Right forelimb (tissue), 1 donor: Measurements from ENCODE around the gene KCNE4.
"Not testable (repeated sequence)": the region's sequence is repeated elsewhere in the genome, so short reads cannot be mapped to it uniquely, and the experiment has no call there.

Source experiments
- DNase-seq: peaks from one replicate; pipeline ENCODE4 v3.0.0-alpha.2; 2018

Gene KCNE4

DNA sequence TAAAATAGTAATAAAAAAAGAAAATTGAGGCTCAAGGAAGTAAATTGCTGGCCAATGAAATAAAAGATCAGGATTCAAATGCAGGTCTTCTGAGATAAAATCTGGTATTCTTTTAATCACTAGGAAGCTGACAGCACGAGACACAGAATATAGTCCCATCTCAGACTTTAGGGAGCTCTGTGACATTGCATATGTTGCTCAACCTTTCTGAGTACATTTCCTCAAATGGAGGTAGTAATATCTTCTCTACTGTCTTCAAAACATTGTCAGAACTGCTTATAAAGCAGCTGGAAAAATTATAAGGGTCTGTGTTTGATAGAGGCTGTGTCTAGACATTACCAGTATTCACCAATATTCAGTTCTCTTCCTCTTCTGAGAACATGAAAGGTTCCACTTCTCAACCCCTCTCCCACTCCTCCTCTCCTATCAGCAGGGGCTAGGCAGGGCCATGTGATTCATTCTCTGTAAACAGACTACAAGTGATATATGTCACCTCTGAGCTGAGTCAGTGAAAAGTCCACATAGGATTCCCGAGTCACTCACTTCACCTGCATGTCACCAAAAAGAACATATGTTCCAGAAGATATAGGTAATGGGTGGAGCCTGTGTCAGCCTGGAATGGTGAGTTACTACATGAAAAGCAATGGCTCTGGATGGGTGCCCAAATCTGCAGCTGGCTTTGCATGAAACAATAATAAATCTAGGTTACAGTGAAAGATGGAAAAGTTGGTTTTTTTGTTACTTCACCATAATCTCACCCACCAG, 7.1 kb downstream of the KCNE4 start:
- no peak for DNase-seq

DNA sequence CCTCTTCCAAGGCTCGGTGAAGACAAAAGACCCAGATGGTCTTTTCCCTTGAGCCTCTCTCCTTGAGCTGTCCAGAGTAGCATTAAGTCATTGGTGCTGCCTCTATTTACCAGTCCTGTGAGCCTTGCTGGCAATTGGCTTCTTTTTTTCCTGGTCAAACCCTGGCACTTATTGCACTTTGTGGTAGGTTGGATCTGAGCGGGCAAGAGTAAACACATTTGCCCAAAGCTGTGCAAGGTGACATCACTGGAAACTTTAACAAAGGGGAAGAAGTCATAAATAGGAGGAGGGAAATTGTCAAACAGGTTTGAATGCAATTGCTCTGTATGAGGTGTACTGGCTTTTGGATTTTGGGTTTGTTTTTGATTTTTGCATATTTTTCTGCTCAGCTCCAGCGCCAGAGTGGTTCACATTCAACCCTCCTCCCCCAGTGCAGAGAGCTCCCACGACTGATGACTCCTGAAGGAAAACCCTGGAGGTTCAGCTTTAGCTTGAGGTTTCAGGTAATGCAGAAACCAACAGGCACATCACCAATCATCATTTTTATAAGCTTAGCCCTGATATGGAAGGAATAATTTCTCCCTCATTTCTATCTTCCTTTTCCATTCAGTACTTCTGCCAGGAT, 8.3 kb downstream of the KCNE4 start:
- no peak for DNase-seq

DNA sequence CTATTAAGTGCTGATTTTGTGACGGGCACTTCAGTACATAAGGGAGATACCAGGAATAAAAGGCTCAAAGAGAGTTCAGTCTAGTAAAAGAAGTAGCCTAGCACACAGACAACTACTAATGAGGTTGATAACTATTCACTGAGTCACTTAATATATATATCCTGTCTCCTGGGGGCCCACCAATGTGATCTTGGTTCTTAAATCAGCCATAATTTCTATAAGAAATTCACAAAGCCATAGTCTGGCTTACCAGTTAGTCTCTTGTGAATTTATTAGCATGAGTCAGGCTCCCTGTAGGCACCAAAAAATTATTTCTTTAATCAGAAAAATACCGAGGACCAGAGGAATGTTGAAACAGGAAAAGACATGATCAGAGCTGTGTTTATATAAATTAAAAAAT, 10.4 kb downstream of the KCNE4 start:
- no peak for DNase-seq

DNA sequence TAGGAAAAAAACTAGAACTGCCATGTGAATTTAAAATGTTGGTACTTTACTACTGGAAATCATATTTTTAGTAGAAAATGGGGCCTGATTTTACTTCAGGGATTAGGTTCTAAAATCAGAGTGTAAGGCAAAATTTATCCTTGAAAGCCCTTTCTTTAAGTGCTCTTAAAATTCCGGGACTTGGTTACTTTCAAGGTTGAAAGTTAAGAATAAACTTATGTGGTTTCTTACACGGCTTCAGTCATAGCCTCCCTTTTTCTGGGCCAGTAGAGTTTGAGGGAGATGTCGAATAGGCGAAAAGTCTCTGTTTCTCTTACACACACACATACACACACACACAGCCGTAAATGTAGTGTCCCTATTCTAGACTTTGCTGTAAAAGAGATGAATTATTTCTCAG, 13.1 kb downstream of the KCNE4 start:
- no peak for DNase-seq

DNA sequence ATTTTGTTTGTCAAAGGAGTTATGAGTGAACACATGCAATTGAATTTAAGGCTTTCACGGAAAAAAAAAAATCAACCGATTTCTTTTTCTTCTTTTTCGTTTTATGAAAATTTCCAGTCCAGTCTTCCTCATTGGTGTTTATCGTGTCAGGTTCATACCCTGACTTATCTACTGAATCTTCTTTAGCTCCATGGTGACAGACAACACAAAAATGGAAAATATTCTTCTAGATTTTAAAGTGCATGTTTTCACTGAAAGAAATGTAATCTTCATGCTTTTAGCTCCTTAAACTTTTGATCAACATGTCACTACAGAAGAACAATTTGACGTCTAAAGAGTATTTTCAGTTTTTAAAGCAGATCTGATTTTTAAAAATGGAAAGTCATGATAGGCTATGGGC, 14.7 kb downstream of the KCNE4 start:
- DNase-seq = no peak

DNA sequence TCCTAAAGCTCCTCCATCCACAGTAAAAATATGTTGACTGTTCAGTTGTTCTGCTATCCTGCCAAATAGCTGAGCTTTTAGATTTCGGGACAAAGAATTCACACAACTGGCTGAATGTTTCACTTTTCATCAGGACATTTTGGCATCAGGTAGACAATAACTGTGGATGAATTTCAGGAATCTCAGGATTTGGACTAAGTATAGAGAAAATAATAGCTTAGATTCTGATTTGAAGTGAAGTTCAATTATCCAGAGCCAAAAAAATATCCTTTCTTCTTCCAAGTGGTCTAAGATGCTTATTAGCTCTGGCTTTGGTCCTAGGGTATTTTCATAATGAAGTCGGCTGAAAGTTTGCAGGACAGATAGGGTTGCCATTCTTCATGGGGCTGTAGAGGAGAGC, 16.1 kb downstream of the KCNE4 start:
- no peak for DNase-seq

DNA sequence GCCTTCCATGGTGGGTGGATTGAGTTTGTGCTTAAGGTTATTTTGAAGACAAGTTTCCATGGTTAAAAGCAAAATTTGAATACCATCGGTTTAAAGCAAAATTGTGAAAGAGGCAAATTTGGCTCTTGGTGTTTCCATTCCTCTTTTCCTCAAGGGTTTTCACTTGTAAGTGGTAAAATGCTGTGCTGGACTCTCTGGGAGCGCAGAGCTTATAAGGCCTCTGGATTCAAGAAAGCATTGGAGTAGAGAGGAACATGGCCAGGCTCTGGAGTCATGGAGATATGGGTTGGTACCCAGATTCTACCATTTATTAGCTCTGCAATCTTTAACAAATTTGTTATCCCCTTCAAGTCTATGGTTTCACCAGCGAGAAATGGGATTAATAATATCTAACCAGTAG, 17.5 kb downstream of the KCNE4 start:
- no peak for DNase-seq

DNA sequence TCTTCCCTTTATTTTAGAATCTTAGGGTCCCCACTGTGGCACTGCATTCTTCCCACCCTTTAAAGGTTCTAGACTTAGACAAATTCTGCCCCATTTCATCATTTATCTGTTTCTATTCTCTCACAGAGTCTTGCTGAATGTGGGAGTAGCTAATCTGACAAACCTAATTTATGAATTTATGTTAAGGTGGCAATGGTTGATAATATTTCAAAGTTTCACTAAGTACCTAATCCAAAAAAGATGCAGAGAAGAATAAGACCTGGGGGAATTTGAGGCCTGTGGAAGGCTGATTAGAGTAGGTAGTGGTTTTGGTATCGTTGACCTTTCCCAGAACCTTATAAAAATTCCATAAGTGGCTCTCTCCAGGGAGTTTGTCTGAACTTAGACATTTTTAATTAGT, 18.0 kb downstream of the KCNE4 start:
- DNase-seq = no peak

DNA sequence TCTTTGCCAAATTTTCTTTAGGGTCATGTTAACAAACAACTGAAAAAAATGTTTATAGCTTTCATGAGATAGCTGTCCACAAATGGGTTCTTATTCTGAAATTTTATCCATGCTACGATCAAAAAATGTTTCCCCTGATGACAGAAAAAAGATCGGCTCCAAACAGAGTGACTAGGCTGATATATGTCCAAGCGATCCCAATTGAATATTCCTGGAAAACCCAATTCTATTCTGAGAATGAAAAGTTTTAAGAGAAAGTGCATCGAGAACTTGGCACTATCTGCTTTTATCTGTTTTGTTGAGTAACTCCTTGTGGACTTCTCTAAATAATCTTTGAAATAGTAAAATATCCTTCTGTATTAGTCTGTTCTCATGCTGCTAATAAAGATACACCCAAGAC, 19.1 kb downstream of the KCNE4 start:
- no peak for DNase-seq

DNA sequence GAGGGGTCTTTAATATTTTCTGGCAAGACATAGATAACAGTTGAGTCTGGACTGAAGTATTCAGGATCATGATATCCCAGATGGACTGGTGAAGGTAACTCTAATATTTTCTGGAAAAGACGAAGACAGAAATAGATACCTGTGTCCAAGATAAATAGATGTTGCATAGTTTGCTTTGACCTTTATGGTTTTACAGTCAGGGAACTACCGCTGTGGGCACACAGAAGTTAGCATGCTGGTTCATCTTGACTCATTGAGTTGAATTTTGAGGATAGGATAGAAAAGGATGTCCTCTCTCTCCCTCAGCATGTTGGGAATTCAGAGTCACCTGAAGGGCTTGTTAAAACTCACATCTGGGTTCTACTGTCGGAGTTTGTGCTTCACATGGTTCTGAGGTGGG, 20.8 kb downstream of the KCNE4 start:
- DNase-seq = no peak

DNA sequence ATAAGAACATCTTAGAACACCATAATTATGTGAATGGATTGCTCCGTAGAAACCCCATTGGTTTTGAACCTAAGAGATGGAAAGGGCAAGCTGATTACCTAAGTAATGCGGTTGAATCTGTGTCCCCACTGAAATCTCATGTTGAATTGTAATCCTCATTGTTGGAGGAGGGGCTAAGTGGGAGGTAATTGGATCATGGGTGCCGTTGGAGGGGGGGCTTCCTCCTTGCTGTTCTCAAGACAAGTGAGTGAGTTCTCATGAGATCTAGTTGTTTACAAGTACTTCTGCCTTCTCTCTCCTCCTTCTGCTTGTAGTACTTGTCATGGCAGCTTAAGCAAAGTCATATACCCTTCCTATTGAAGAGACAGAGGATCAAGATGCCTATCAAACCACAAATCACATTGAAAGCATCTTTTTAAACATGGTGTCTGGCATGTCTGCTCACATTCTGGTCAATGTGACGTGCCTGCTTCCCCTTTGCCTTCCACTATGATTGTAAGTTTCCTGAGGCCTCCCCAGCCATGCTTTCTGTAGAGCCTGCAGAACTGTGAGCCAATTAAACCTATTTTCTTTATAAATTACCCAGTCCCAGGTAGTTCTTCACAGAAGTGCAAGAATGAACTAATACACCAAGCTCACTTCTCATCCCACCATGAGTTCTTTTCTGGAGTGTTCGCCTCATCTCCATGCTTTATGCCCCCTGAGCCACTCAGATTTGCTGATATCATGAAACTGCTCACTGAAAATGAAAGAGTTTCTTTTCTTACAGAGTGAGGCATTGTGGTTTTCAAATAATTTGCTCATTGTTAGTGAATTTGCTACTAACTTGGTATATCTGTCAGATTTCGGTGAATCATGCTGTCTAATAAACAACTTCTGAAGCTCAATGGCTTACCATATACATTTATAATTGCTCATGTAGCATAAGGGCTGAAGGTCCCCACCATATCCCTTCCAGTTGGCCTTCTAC, 23.6 kb downstream of the KCNE4 start:
- no peak for DNase-seq

DNA sequence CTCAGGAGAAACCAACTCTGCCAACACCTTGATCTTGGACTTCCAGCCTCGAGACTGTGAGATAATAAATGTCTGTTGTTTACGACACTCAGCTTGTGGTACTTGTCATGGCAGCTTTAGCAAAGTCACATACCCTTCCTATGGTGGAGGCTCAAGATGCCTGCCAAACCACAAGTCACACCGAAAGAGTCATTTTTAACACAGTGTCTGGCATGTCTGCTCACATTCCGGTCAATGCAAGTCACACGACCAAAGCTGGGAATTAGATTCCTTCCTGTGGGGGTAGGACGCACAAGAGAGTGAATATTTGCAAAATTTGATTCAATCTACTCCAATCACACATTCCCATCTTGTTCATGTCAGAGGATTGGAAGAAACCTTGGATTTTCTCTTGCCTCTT, 24.6 kb downstream of the KCNE4 start:
- no peak for DNase-seq

DNA sequence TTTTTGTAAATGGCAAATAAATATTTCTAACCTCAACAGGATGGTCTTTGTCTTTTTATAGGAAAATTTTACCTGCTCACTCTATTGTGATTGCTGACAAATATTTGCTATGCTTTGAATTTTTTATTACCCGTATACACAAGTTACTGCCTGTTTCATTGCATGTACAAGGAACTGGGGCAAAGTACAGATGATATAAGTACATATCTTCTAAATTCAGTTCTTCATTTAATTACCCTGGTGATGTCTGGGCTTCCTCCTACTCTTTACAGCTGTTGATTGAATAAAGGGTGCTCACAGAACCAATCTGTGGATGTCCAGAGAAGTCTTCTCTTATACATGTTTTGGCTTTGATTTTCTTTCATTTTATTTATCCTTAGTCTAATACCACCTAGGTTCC, 26.5 kb downstream of the KCNE4 start:
- DNase-seq = no peak

DNA sequence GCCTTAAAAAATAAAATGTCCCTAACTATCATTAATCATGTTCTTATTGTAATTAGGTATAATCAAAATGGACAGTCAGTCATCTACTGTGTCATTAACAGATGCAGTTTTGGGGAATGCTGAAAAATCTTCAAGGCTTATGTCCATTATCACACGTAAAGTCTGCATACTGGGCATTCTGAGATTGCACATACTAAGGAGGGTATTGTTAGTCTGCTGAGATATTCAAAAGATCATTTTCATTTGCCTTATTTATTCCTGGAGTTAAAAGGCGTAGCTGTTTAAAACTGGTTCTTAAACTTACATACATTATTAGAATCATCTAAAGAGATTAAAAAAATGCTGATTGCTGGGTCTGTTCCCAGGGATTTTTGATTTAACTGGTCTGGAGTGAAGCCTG, 27.4 kb downstream of the KCNE4 start:
- DNase-seq = no peak

DNA sequence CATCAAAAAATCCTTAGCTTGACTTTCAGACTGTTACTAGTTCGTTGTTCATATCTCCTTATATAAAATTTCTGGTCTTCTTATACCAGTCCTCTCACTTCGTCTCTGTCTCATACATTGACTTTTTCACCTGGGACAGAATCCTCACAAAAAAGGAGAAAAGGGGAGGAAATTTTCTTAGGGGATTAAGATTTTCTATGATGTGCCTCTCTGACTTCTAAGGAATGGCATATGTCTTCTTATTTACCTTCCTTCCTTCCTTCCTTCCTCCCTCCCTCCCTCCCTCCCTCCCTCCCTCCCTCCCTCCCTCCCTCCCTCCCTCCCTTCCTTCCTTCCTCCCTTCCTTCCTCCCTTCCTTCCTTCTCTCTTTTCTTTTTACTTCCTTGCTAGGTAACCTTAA, 27.9 kb downstream of the KCNE4 start:
- DNase-seq = no peak

DNA sequence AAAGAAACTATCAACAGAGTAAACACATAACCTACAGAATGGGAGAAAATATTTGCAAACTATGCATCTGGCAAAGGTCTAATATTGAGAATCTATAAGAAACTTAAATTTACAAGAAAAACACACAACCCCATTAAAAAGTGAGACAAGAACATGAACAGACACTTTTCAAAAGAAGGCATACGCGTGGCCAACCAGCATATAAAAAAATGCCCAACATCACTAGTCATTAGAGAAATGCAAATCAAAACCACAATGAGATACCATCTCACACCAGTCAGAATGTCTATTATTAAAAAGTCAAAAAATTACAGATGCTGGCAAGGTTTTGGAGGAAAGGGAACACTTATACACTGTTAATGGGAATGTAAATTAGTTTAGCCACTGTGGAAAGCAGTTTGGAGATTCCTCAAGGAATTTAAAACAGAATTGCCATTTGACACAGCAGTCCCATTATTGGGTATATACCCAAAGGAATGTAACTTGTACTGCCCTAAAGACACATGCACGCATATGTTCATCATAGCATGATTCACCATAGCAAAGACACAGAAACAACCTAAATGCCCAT, 28.9 kb downstream of the KCNE4 start:
- not testable (repeated sequence) for DNase-seq

DNA sequence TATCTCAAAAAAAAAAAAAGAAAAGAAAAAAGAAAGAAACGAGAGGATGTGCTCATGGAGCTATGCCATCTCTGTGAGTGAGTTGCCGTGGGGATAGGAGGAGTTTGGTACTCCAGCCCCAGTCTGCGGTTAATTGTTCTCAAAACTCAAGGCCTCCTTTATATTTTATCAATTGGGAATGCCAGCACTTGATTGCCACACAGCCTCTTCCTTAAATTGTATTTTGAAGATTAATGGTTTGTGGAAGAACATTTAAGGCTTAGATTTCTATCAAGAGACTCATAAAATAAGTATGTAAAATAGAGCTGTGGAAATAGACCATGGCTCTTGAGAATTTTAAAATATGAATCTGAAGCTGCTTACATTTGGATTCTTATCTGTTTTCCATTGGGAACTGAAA, 29.8 kb downstream of the KCNE4 start:
- no peak for DNase-seq

DNA sequence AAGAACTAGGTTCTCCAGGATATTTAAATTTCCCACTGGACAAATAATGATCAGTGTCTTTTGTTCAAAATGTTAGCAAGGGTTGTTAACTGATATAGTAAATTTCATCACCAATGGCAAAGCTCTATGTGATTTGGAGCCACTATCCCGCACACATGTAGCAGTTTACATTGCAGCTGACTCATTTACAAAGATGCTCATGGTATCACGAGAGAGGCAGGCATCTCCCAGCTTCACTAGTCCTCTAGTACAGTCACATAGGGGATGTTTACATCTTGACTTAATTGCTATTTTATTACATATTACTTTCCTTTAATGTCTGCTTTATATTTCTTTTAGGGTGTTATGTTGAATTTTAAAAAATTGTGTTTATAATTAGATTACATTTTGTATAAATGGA, 30.7 kb downstream of the KCNE4 start:
- DNase-seq = no peak

DNA sequence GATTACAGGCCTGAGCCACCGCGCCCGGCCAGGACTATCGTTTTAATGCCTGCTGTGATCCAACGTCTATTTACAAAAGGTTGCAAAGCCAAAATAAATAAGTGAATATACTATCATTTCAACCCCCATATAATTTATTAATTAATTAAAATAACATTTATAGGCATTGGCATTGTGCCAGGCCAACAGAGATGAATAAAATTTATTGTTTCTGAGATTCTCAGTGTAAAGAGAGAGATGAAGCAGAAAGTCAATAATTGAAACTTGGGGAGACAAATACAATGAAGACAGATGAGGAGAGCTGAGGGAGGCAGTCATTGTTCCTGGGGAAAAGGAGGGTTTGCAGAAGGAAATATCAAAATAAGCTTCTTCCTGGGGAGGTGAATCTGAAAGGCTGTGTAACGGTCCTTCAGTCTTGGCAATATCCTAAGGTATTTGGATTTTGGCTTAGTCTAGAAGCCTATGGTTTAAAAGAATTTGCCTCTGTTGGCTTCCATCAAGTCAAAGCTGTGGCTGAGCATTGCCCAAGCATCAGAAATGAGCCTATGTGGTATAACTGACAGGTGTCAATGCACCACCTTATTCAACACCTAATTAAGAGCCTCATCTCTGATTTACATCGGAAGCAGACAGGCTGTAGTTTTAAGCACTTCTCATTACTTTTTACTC, 31.5 kb downstream of the KCNE4 start:
- no peak for DNase-seq

DNA sequence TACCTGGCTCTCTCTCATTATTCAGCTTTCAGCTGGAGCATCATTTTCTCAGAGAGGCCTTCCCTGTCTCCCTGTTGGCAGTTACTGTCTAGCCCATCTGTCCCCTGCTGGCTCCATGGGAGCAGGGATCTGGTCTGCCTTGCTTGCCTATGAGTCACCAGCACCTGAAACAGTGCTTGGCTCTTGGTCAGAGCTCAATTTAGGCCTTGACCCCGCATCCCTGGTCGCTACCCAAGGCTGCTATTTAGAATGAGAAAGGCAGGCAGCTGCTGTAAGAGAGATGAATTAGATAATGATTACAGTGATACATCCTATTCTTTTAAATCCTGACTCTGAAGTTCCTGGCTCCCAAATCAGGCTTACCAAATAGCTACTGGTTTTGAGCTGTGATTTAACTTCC, 32.9 kb downstream of the KCNE4 start:
- DNase-seq = no peak

DNA sequence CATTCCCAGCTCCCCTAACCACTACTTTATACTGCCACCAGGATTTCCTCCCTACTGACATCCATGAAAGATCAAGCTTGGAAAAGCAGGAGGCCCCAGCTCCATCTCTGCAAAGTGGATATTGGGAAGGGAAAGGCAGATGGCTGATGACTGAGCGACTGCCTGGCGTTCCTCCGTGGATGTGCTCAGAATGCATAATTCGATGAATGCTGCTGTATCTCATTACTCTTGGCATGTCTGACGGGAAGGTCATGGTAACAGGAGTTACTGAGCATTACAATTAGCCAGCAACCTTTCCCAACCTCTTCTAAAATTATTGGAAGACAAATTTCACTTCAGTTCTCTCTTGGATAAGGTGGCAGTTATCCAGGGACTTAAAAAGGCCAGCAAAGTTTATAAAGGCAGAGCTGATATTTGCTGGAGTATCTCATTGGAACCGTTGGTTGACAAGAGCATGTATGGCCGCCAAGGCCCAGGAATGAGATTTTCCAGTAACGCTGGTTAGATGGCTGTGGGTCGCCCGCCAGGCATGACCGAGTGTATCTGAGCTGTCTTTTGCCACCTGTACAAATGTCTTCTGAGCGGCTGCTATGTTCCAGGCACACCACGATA, 34.5 kb downstream of the KCNE4 start:
- DNase-seq = no peak

DNA sequence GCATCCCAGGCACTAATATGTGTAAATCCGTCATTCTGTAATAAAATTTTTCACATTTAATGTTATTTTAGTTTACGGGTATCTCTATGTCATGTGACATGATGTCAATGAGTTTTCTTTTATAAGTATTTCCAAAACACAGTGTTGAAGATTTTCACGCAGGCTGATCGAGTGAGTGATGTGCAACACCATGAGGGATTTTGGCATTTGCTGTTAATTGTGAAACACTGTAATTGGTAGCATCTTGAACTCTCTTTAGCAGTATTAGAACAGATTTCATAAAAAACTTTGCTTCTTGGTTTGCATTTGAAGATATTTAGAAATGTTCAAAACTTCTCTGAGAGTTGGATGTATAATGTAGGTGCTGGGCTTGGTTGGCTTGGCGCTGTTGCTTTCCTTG, 35.5 kb downstream of the KCNE4 start:
- no peak for DNase-seq
